C4-2B (cell line): ENCODE data around the gene TUBA4A.
A peak's percentile ranks its signal among the peaks of the same experiment; 100 is the strongest.

ENCODE experiments used
- H3K27ac ChIP-seq: fragments of 450-650 bp; 2 replicates; pipeline ENCODE4 v1.5.1; 2017
- ZFX ChIP-seq: fragments of 450-650 bp; IDR thresholded peaks from 2 replicates; pipeline ENCODE4 v1.6.1; 2017
- TF ChIP-seq, protein P1 (sequence below): fragments of 450-650 bp; conservative IDR thresholded peaks from 2 replicates; pipeline ENCODE4 v1.5.1; 2017; ENCODE audit warnings: mild to moderate bottlenecking

The TUBA4A gene

DNA sequence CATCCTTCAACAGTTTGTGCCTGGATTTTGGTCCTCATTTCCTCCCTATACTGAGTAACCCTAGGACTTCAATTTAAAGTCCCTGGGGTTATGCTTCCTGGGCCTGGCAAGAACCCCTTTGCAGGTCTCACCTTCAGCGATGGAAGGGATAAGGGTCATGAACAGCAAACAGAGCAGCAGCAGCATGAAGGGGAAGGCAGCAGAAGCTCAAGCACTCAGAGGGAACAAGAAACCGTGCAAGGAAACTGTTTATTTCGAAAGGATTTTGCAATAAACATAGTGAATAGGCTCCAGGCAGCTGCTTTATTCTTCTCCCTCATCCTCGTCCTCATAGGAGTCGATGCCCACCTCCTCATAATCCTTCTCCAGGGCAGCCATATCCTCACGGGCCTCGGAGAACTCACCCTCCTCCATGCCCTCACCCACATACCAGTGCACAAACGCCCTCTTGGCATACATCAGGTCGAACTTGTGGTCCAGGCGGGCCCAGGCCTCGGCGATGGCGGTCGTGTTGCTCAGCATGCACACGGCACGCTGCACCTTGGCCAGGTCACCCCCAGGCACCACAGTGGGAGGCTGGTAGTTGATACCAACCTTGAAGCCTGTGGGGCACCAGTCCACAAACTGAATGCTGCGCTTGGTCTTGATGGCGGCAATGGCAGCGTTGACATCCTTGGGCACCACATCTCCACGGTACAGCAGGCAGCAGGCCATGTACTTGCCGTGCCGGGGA lies 3.5 kb downstream of the TUBA4A start:
- TF ChIP-seq, protein P1, sequence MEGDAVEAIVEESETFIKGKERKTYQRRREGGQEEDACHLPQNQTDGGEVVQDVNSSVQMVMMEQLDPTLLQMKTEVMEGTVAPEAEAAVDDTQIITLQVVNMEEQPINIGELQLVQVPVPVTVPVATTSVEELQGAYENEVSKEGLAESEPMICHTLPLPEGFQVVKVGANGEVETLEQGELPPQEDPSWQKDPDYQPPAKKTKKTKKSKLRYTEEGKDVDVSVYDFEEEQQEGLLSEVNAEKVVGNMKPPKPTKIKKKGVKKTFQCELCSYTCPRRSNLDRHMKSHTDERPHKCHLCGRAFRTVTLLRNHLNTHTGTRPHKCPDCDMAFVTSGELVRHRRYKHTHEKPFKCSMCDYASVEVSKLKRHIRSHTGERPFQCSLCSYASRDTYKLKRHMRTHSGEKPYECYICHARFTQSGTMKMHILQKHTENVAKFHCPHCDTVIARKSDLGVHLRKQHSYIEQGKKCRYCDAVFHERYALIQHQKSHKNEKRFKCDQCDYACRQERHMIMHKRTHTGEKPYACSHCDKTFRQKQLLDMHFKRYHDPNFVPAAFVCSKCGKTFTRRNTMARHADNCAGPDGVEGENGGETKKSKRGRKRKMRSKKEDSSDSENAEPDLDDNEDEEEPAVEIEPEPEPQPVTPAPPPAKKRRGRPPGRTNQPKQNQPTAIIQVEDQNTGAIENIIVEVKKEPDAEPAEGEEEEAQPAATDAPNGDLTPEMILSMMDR = no peak
- TF ChIP-seq ZFX = no peak
- H3K27ac ChIP-seq = peak overlapping the region; percentile 84

DNA sequence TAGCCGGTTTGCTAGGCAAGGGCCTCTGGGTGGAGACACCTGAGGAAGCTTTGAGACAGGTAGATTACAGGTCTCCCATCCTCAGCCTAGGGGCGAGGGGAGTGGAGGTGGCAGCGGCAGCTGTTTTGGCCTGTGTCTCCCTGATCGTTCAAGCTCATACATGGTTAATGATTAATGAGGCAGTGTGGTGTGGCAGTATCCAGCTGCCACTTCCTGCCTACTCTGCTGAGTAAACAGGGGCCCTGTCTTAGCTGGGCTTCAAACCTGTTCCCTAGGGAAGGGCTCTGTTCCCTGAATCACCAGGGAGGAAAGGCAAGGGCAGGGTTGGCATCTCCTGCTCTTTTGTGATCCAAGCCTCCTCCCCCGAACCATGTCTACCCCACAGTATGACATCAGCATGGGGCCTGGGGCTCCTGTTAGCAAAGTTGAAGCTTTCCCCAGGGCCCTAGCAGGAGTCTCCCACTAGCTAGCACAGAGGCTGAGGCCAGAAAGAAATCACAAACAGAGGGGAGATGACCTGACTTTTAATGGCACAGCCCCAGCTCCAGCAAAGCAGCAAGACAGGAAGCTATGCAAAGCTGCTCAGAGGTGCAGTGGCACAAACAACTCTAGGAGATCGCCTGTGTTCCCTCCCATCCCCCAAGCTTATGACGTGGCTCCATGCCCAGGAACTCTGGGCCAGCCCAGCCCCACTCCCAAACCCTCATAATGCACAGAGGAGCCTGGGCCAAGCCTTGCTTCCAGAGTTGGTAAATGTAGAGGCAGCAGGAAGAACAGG lies 4.3 kb downstream of the TUBA4A start:
- TF ChIP-seq, protein P1 = no peak
- no peak for TF ChIP-seq ZFX
- H3K27ac ChIP-seq = peak overlapping the region; percentile 84

DNA sequence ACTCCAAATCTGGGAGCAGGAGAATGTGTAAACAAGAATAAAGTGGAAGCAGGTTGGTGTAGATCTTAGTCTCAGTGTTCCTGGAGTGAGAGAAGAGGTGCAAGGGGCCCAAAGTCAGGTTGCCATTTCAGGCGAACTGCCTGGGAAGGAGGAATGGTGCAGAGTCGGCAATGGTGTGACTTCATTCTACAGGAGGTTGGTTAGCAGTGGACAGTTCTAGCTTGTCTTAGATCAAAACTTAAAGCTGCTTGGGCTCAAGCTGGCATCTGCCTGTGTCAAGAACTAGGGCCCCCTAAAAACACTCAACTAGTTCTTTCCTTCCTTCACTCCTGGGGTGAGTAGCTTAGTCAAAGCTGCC lies 4.9 kb downstream of the TUBA4A start:
- H3K27ac ChIP-seq = peak overlapping the region; percentile 84
- TF ChIP-seq, protein P1 = no peak
- no peak for TF ChIP-seq ZFX

DNA sequence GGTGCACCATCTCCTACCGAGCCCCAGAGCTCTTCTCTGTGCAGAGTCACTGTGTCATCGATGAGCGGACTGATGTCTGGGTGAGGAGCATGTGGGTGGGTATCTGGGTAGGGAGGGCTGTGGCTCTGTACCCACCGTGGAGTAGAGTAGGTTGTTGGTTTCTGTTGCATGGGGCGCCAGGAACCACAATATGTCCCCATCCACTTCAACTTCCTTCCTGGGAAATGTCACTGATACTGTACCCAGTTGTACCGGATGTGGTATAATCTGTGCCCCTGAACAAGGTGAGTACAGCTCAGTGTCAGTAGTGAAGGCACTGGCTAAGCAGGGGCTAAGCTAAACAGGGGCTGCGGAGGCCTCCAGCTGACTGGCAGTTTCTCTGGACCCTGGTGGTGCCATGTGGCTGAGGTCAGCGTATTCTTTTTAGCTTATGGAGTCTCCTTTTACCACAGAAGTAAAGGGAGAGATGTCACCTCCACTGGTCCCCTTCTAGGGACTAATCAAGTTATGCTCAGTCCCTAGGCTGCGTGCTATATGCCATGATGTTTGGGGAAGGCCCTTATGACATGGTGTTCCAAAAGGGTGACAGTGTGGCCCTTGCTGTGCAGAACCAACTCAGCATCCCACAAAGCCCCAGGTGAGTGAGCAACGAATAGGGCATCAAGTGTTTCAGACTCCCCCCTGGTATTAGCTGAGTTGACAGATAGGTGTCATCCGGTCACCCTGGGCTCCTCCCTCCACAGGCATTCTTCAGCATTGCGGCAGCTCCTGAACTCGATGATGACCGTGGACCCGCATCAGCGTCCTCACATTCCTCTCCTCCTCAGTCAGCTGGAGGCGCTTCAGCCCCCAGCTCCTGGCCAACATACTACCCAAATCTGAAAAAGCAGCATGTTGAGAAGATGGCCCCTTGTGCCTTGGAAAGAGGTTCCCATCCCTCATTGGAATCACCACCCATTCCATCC lies 5.8 kb downstream of the TUBA4A start:
- peak overlapping the region; percentile 84; the same call in 1 of the 2 replicates for H3K27ac ChIP-seq

DNA sequence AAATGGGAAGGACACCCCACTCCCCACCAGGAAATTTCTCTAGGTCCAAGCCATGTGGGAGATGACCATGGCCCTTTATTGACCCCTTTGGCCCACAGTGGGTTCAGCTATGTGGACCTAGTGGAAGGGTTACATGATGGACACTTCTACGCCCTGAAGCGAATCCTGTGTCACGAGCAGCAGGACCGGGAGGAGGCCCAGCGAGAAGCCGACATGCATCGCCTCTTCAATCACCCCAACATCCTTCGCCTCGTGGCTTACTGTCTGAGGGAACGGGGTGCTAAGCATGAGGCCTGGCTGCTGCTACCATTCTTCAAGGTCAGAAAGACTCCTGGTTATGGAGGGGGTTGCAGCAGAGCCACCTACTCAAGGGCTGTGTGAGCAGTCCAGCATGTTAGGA lies 7.2 kb downstream of the TUBA4A start:
- no peak overlapping the region for H3K27ac ChIP-seq
- TF ChIP-seq ZFX = no peak
- TF ChIP-seq, protein P1 = no peak

More for the DNA sequence above, 5.8 kb downstream of the TUBA4A start:
- TF ChIP-seq, protein P1 = no peak
- TF ChIP-seq ZFX = no peak

DNA sequence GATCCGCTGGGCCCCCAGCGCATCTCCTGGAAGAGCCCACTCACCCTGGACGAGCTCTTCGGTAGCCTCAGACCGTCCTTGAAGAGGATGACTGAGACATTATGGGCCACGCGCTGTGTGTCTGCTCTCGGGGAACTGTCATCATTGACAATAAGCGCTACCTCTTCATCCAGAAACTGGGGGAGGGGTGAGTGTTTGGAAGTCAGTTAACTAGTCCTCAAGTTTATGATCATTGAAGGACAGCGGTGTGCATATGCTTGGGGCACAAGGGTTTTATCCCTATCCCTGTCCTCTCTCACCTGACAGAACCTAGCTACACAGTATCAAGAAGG lies 7.9 kb downstream of the TUBA4A start:
- H3K27ac ChIP-seq = peak overlapping the region; percentile 81
- no peak for TF ChIP-seq ZFX
- TF ChIP-seq, protein P1 = no peak
